Measurements from ENCODE around the gene LRCOL1. TPM values are rescaled to one million over a fixed set of nuclear protein-coding genes. Genes with fewer than 3 reads are reported as not detected.

LRCOL1 gene
- total and polyA plus RNA-seq, 8 donors: 0.60 TPM; not detected in 7

- Histone ChIP-seq H3K9me3 (no peaks in the 10 kb centered on the region), H3K27me3 (no peaks in the 10 kb centered on the region), H3K36me3 (peaks cover 70 to 100% (median 100%) of the 10 kb centered on the region in 4 donors), H3K4me3 (no peak overlapping the region), H3K4me1 (no peaks in the 10 kb centered on the region), H3K27ac (no peak overlapping the region)
- intact Hi-C loops (cut with DNase I; ENCODE audit: low total_unique reads): no loop called here
- 91 to 95% (median 93%) methylated on average over 12 of the region's 12 CpGs for WGBS, 5 donors
- TF ChIP-seq POLR2AphosphoS5 (IDR thresholded peaks at IDR 0.05) (no peak), CTCF (IDR thresholded peaks at IDR 0.05) (no peak), POLR2A (IDR thresholded peaks at IDR 0.05) (no peak), EP300 (IDR thresholded peaks at IDR 0.05) (no peak)
- DNase-seq: no peak
Observed at GRCh38 chr12:132657004-132657727, 46.8 kb upstream of the LRCOL1 start.

GRCh38 chr12:132653567-132654290 lies 43.3 kb upstream of the LRCOL1 start:
- Histone ChIP-seq H3K36me3 (peaks cover 49 to 98% (median 96%) of the 10 kb centered on the region in 4 donors), H3K27ac (no peak overlapping the region), H3K27me3 (no peaks in the 10 kb centered on the region), H3K9me3 (no peaks in the 10 kb centered on the region), H3K4me1 (no peaks in the 10 kb centered on the region), H3K4me3 (no peak overlapping the region)
- DNase-seq: no peak
- intact Hi-C loops (cut with DNase I; ENCODE audit: low total_unique reads): no loop called here
- 89 to 95% (median 93%) methylated on average over 7 of the region's 7 CpGs for WGBS, 5 donors
- TF ChIP-seq CTCF (IDR thresholded peaks at IDR 0.05) (no peak), POLR2A (IDR thresholded peaks at IDR 0.05) (no peak), POLR2AphosphoS5 (IDR thresholded peaks at IDR 0.05) (no peak), EP300 (IDR thresholded peaks at IDR 0.05) (no peak)

GRCh38 chr12:132651444-132652100 lies 41.2 kb upstream of the LRCOL1 start:
- Histone ChIP-seq H3K36me3 (peaks cover 41 to 98% (median 96%) of the 10 kb centered on the region in 4 donors), H3K4me1 (no peaks in the 10 kb centered on the region), H3K9me3 (no peaks in the 10 kb centered on the region), H3K27me3 (no peaks in the 10 kb centered on the region), H3K4me3 (no peak overlapping the region), H3K27ac (no peak overlapping the region)
- 72 to 88% (median 76%) methylated on average over 9 of the region's 9 CpGs for WGBS, 5 donors
- DNase-seq: no peak
- TF ChIP-seq EP300 (IDR thresholded peaks at IDR 0.05) (no peak), POLR2A (IDR thresholded peaks at IDR 0.05) (no peak), POLR2AphosphoS5 (IDR thresholded peaks at IDR 0.05) (no peak), CTCF (IDR thresholded peaks at IDR 0.05) (no peak)
- intact Hi-C loops (cut with DNase I; ENCODE audit: low total_unique reads): no loop called here

GRCh38 chr12:132649226-132649945 lies 39.0 kb upstream of the LRCOL1 start:
- Histone ChIP-seq H3K9me3 (no peaks in the 10 kb centered on the region), H3K27ac (no peak overlapping the region), H3K4me1 (no peaks in the 10 kb centered on the region), H3K27me3 (no peaks in the 10 kb centered on the region), H3K4me3 (no peak overlapping the region), H3K36me3 (peaks cover 23 to 94% (median 89%) of the 10 kb centered on the region in 4 donors)
- 90 to 97% (median 95%) methylated on average over 17 to 27 of the region's 27 CpGs for WGBS, 5 donors
- DNase-seq: no peak
- intact Hi-C loops (cut with DNase I; ENCODE audit: low total_unique reads): no loop called here
- TF ChIP-seq EP300 (IDR thresholded peaks at IDR 0.05) (no peak), POLR2A (IDR thresholded peaks at IDR 0.05) (no peak), POLR2AphosphoS5 (IDR thresholded peaks at IDR 0.05) (no peak), CTCF (IDR thresholded peaks at IDR 0.05) (no peak)

Measured in stomach (tissue), 9 donors.